WI38 (cell line): ENCODE results near the gene SLC2A3.

Source experiments
- H3K4me3 ChIP-seq: 2 replicates; pipeline ENCODE4 v1.5.1; 2011; ENCODE audit warnings: low read depth, mild to moderate bottlenecking, control low read depth, low read length
- CTCF ChIP-seq: IDR thresholded peaks from 2 replicates; pipeline ENCODE4 v1.5.1; 2012; ENCODE audit warnings: low read depth, mild to moderate bottlenecking, control low read depth, low read length

SLC2A3 gene

GRCh38 chr12:7872566-7873319 lies 63.2 kb downstream of the SLC2A3 start, which contains the start of gene SLC2A14:
Gene SLC2A14 (minus strand): TSS chr12:7872915. CDS start chr12:7869880, 3,035 bp downstream.
- no peak within 1 kb of the TSS for H3K4me3 ChIP-seq
- no peak for TF ChIP-seq CTCF

DNA sequence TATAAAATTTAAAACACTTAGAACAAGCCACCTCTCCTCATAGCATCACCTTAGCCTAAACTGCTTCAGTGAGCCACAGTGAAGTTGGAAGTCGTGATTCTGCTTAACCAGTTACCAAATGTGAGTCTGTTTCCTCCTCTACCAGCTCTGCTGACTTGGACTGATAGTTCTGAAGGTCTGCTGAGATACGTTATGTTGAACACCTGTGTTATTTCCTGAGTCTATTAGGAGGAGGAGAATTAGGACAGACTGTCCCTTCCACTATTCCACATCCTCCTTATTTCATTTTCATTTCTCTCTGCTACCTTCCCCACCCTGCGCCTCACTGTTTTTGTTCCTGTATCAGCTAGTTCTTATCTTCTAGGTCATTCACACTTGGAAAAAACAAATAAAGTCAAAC lies 65.7 kb downstream of the SLC2A3 start:
- TF ChIP-seq CTCF = no peak
- H3K4me3 ChIP-seq = no peak overlapping the region
